Activated CD8-positive, alpha-beta memory T cell treated with anti-CD3 and anti-CD28 coated beads for 4 hours (primary cell): ENCODE data around the gene CLSTN1.

ENCODE experiments used
- DNase-seq, 2 donors: peaks; one replicate each; pipeline ENCODE4 v3.0.0-alpha.2; 2020; ENCODE audit warnings: low read depth in 2 of 2

Gene CLSTN1

DNA sequence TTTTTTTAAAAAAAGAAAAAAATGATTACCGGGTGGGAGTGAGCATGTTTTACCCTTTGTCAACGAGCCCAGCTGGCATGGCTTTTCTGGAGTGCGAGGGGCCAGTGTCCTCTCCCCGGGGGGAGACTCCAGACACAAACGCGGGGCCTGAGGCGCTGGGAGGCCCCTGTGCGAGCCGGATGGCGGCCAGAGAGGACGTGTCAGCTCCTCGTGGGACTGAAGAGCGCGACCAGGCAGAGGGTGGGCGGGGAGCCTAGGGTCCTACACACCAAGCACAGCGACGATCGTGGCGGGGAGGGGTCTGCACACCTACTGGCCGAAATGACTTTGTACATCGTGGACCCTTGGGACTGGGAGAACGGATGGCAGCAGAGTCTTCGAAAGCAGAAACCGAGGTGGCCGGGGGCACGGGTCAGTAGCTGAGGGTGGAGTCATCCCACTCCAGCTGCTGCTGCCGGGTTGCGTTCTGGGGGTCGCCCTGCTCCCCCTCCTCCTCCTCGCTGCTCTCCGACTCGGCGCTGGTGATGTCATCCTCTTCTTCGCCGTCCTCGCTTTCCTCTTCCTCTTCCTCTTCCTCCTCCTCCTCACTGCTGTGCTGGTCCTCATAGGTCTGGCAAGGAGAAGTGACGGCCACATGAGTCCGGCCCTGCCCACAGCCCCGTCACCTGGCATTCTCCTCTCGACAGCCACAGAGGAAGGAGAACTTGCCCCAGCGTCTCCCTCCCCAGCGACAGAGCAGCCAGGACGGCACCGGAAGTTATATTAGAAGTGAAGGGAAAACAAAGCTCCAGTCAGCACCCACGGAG lies 93.5 kb downstream of the CLSTN1 start:
- no peak for DNase-seq

DNA sequence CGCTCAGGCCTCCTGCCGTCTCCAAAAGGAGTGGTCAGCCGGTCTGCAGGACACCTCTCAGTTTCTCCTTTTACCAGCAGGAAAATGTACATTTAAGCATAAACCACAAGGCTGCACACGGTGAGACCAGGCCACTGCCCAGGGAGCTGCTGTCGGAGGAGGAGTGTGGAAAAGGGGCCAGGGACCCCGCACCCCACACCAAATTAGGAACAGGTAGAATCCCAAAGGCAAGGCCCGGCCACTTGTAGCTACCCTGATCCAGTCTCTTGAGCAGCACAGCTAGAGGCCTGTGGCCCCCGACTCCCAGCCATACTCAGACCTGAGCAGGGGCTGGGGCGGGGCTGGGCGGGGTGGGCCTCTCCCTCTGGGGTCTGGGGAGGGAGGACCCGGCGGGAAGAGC lies 94.2 kb downstream of the CLSTN1 start:
- DNase-seq: no peak

DNA sequence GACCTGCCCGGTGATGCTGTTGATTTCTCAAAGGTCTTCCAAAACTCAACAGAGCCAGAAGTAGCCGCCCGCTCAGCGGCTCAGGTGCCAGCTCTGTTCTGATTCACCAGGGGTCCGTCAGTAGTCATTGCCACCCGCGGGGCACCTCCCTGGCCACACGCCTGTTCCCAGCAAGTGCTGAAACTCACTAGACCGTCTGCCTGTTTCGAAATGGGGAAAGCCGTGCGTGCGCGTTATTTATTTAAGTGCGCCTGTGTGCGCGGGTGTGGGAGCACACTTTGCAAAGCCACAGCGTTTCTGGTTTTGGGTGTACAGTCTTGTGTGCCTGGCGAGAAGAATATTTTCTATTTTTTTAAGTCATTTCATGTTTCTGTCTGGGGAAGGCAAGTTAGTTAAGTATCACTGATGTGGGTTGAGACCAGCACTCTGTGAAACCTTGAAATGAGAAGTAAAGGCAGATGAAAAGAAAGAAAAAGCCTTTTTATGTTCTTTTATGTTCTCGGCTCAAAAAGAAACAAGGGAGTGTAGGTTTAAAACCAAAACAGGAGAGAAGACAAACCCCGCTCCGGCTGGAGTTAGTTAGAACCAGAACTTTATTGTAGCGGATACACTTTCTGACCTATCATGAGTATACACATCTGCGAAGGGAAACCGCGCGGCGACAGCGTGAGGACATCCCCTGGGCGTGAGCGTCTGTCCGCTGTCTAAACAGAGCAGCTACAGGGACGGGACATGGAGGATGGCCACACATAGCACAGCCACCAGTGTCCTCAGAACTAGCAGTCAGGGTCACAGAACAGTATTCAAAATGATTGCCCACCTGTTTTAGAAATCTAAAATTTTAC lies 95.1 kb downstream of the CLSTN1 start:
- no peak for DNase-seq

DNA sequence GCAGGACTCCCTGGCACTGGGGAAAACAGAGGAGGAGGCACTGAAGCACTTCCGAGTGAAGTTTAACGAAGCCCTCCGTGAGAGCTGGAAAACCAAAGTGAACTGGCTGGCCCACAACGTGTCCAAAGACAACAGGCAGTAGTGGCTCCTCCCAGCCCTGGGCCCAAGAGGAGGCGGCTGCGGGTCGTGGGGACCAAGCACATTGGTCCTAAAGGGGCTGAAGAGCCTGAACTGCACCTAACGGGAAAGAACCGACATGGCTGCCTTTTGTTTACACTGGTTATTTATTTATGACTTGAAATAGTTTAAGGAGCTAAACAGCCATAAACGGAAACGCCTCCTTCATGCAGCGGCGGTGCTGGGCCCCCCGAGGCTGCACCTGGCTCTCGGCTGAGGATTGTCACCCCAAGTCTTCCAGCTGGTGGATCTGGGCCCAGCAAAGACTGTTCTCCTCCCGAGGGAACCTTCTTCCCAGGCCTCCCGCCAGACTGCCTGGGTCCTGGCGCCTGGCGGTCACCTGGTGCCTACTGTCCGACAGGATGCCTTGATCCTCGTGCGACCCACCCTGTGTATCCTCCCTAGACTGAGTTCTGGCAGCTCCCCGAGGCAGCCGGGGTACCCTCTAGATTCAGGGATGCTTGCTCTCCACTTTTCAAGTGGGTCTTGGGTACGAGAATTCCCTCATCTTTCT lies 96.7 kb downstream of the CLSTN1 start:
- no peak for DNase-seq

DNA sequence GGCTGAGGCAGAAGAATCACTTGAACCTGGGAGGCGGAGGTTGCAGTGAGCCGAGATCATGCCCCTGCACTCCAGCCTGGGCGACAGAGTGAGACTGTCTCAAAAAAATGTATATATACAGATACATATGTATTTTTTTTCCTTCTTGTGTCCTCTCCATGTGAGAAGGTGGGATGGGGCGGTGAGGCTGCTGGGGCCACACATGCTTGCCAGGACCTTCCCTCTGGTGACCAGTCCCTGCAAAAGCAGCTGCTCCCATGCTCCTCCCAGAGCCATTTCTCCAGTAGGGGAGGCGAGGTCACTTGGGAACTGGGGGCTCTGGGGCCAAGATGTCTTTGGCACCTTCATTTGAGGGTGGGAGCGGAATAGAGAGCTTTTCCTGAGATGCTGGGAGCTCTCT lies 97.4 kb downstream of the CLSTN1 start:
- no peak for DNase-seq

DNA sequence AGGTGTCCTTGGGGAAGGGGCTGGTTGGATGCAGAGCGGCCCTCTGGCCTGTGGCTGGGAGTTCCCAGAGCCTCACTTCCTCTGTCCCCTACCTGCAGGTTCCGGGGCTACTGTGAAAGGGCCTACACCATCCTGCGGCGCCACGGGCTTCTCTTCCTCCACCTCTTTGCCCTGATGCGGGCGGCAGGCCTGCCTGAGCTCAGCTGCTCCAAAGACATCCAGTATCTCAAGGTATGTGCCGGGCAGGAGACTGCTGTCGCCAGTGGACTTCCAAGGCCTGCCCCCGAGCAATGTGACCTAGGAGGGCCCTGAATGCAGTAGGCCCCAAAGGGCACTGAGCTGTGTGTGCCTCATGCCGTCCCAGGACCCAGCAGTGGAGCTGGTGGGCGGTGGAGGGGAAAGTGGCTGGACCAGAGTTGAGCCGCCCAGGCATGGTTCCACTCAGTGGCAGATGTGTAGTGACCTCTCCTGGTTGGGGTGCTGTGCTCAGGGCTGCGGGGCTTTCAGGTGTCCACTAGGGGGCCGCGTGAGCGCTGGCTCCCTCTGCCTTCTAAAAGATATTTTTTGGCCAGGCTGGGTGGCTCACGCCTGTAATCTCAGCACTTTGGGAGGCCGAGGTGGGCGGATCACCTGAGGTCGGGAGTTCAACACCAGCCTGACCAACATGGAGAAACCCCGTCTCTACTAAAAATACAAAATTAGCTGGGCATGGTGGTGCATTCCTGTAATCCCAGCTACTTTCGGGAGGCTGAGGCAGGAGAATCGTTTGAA lies 98.9 kb downstream of the CLSTN1 start:
- peak in 1 of 2 donors; percentile 43 for DNase-seq

DNA sequence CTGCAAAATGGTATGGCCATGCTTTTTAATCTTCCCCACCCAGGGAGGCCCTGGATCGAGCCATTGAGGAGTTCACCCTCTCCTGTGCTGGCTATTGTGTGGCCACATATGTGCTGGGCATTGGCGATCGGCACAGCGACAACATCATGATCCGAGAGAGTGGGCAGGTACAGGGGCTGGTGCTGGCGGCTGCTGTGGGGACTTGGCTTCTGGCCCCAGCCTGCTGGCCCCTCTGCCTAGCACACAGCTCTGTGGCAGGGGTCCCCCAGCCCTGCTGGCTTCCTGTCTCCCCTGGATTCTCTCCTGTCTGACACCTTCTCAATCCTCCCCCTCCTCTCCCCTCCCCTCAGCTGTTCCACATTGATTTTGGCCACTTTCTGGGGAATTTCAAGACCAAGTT lies 99.8 kb downstream of the CLSTN1 start:
- DNase-seq: no peak

DNA sequence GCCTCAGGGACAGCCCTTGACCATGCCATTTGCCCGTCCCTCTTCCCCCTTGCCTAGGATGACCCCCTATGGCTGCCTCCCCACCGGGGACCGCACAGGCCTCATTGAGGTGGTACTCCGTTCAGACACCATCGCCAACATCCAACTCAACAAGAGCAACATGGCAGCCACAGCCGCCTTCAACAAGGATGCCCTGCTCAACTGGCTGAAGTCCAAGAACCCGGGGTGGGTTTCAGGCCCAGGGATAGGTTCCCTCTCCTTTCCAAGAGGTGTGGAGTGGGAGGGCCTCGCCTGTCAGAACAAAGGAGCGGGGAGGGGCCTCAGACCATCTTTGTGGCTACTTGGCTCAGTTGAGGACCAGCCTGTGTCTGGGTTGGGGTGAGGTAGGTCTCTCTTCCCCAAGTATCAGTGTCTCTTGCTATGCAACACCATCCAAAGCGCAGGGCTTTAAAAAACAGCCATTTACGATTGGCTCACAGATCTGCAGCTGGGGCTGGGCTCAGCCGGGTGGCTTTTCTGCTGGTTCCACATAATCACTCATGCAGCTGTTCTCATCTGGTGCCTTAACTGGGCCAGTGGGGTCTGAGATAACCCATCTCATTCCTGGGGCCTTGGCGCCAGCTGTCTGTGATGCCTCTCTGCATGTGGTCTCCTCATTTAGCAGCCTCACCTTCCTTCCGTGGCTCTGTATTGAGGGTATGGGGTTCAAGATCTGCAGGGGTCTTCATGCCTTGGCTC lies 100.5 kb downstream of the CLSTN1 start:
- no peak for DNase-seq

DNA sequence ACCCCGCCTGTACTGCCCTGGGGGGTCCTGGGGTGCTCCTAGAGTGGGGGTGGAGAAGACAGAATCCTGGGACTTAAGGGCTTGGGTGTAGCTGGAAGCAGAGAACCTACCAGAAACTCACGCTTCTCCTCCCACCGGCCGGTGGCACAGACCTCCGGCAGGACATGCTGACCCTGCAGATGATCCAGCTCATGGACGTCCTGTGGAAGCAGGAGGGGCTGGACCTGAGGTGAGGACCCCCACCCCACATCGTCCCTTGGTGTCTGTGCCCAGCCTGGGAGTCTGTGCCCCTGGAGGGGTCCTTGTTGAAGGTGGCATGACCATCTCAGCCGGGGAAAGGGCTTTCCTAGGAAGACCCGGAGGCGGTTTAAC lies 101.4 kb downstream of the CLSTN1 start:
- no peak for DNase-seq

DNA sequence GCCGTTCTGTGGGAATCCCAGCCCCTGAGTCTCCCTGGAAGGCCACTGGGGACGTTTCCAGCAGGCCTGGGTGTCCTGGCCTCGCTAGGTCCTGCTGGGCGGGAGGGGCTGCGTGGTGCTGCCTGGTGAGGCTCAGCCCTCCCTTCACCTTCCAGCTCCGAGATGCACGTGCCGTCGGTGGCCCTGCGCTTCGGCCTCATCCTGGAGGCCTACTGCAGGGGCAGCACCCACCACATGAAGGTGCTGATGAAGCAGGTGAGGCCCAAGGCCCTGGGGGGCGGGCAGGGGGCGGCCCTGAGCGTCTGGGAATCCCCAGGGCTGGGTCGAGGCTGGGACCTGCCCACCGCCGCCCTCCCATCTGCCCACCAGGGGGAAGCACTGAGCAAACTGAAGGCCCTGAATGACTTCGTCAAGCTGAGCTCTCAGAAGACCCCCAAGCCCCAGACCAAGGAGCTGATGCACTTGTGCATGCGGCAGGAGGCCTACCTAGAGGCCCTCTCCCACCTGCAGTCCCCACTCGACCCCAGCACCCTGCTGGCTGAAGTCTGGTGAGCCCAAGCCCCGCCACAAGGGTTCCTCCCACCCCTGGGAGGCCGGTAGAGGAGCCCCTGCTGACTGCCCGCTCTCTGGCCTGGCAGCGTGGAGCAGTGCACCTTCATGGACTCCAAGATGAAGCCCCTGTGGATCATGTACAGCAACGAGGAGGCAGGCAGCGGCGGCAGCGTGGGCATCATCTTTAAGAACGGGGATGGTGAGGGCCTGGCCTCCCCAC lies 102.0 kb downstream of the CLSTN1 start:
- peak; percentile 64 to 68 for DNase-seq

DNA sequence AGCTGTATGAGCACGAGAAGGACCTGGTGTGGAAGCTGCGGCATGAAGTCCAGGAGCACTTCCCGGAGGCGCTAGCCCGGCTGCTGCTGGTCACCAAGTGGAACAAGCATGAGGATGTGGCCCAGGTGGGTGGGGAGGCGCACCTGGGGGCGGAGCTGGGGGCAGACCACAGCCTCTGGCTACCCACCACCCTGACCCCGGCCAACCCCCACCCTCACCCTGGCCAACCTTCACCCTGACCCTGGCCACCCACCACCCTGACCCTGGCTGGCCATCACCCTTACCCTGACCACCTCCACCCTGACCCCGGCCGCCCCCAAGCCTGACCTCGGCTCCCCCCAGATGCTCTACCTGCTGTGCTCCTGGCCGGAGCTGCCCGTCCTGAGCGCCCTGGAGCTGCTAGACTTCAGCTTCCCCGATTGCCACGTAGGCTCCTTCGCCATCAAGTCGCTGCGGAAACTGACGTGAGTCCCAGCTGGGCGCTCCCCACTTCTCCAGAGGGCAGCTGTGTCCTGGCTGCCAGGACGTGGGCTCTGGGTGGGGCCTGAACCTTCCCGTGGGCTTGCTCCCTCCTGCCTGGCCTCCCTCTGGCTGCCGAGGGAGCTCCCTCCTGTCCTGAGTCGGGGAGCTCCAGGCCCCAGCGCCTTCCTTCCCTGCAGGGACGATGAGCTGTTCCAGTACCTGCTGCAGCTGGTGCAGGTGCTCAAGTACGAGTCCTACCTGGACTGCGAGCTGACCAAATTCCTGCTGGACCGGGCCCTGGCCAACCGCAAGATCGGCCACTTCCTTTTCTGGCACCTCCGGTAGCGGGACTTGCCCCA lies 102.8 kb downstream of the CLSTN1 start:
- no peak for DNase-seq

DNA sequence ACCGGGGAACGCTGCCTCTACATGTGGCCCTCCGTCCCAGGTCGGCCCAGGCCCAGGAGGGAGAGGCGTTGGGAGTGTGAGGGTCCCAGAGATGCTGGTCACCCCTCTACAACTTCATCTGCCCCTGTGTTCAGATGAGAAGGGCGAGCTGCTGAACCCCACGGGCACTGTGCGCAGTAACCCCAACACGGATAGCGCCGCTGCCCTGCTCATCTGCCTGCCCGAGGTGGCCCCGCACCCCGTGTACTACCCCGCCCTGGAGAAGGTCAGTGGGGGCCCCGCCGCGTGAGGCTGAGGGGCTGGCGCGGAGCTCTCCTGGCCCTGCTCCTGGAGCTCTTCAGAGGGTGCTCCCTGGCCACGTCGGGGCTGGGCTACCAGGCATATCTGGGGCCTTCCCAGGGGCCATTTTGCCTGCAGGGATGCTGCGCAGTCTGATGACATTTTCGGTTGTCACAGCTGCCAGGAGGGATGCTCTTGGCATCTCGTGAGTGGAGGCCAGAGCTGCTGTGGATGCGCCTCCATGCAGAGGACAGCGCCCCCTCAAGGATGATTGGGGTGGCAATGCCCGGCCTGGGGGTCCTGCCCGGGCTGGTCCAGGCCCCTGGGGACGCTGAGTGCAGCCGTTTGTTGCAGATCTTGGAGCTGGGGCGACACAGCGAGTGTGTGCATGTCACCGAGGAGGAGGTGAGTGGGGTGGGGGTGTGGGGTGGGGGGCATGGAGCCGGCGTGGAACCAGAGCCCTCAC lies 103.6 kb downstream of the CLSTN1 start:
- DNase-seq: no peak

DNA sequence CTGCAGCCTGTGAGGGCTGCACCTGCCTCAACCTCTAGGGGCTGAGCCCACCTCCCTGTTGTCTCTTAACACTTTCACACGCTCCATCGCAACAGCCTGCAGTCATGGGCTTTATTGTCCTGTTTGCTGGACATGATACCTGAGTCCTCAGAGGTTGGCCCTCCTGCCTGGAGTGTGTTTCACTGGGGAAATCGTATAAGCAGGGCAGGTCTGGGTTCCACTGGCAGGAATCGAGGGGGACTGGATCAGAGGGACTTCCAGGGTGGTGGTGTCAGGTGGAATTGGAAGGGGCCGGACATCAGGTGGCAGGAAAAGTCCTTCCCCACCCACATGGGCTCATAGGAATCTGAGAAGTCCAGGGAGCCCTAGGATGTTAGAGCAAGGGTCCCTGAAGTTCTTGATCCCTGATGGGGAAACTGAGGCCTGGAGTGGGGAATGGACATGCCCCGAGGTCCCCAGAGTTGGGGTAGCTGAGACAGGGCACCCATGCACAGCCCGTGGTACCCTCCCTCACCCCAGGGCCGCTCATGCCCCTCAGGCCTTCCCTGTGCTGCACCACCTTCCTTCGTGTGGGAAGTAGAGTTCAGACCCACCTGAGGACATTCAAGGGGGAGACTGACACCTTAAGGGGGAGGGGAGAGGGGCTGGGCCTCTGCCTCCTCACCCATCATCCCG lies 105.6 kb downstream of the CLSTN1 start:
- DNase-seq: no peak

DNA sequence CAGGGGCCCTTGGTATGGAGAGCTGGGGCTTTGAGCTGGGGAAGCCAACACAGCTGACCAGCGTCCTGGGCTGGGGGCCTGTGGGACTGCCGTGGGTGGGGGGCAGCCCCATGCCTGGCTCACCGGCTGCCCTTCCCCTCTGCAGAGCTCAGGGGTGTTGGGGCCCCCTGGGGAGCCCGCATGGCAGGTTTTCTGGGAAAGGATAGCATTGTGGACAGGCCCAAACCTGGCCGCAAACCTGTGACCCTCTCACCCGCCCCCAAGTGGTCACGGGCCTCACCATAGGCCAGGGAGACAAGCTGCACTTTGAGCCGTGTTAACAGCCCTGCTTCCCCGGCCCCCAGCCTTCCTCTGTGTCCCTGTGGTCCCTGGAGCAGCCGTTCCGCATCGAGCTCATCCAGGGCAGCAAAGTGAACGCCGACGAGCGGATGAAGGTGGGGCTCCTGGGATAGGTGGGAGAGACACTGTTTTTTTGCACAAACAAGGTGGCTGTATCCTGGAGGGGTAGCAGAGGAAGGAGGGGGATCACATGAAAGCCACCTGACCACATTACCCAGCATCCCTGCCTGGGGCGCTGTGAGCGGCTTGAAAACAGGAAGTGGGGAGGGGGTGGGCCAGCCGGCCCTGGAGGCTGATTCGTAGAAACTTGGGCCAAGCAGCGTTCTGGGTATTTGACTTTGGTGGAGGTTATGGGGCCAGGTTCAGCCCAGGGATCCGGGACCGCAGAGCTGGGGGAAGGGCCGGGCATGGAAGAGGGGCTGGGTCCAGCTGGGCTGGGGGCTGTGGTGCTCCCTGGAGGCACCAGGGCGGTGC lies 106.4 kb downstream of the CLSTN1 start:
- peak; percentile 68 to 72 for DNase-seq

DNA sequence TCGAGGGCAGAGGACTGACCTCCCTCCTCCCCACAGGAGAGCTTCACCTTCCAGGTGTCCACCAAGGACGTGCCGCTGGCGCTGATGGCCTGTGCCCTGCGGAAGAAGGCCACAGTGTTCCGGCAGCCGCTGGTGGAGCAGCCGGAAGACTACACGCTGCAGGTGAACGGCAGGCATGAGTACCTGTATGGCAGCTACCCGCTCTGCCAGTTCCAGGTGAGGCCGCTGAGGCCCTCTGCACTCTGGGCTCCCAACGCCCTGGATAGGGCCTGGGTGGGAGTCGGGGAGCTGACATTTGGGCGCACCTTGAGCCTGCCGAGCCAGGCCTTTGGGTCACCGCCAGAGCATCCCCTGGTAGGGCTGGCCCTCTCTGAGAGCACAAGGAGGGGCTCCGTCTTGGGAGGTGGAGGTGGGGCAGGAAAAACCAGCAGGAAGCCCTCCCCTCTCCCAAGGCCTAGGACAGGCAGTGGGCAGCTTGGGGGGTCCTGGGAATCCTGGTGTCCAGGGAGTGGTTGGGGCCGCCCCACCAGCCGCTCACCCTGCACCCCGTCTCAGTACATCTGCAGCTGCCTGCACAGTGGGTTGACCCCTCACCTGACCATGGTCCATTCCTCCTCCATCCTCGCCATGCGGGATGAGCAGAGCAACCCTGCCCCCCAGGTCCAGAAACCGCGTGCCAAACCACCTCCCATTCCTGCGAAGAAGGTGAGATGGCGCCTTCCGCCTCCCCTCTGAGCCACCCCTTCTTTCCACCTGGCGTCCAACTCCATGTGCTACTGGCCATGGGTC lies 107.2 kb downstream of the CLSTN1 start:
- DNase-seq: no peak

DNA sequence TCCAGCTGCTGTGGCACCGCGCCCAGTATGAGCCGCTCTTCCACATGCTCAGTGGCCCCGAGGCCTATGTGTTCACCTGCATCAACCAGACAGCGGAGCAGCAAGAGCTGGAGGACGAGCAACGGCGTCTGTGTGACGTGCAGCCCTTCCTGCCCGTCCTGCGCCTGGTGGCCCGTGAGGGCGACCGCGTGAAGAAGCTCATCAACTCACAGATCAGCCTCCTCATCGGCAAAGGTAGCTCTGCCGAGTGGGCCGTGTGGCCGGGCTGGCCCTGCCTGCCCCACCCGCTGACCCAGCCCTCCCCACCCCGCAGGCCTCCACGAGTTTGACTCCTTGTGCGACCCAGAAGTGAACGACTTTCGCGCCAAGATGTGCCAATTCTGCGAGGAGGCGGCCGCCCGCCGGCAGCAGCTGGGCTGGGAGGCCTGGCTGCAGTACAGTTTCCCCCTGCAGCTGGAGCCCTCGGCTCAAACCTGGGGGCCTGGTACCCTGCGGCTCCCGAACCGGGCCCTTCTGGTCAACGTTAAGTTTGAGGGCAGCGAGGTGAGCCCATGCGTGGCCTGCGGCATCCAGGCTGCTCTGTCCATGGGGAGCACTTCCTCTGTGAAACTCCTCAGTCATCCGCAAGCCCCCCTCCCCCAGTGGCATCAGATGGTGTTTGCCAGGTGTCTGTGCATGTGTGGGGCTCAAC lies 108.1 kb downstream of the CLSTN1 start:
- DNase-seq: no peak
